Measurements from ENCODE around the gene OSTM1. TPM values are rescaled to one million over a fixed set of nuclear protein-coding genes. Genes with fewer than 3 reads are reported as not detected.

OSTM1 gene
- total RNA-seq, 1 experiment from 2014 or later = 20.9 TPM

- no peak overlapping the region for H3K4me2 ChIP-seq (ENCODE audit: insufficient read depth, insufficient read length, low read length)
- no peaks in the 10 kb centered on the region for H3K23me2 ChIP-seq (ENCODE audit: insufficient read length, low read depth, low read length, poor library complexity, severe bottlenecking)
- Mint-ChIP-seq H3K27ac (no peak overlapping the region), H3K27me3 (ENCODE audit: low read depth) (peaks cover 2% of the 10 kb centered on the region; the same call in 1 of the 2 replicates), H3K36me3 (ENCODE audit: insufficient read depth in 1 of 3, low read depth in 3 of 3) (peaks cover 5 to 6% (median 6%) of the 10 kb centered on the region in 3 experiments; a peak in 5 of 7 replicates), H3K4me3 (no peak overlapping the region), H3K9me3 (peaks cover 0 to 2% of the 10 kb centered on the region in 2 experiments; a peak in 1 of 5 replicates), H3K4me1 (peaks cover 9 to 11% of the 10 kb centered on the region in 2 experiments; a peak in 3 of 4 replicates)
- TF ChIP-seq CTCF (conservative IDR thresholded peaks at IDR 0.05) = no peak
- H2BK20ac ChIP-seq (ENCODE audit: low read depth, low read length, poor library complexity, severe bottlenecking) = no peak overlapping the region
- no peak overlapping the region for H2BK12ac ChIP-seq (ENCODE audit: insufficient read length, low read depth, low read length)
- H2AK5ac ChIP-seq (ENCODE audit: insufficient read length, low read length) = no peak overlapping the region
- DNase-seq = no peak
- no peak overlapping the region for H2AFZ ChIP-seq (ENCODE audit: low read length)
- H4K8ac ChIP-seq (replicated peaks; ENCODE audit: insufficient read length, low read depth, low read length) = no peak overlapping the region
- no peaks in the 10 kb centered on the region for H3K4me1 ChIP-seq (ENCODE audit: insufficient read depth, low read length)
- no peak overlapping the region for H3K9ac ChIP-seq (ENCODE audit: extremely low read depth, insufficient read length, low read length)
- no peaks in the 10 kb centered on the region for H3K27me3 ChIP-seq (ENCODE audit: insufficient read depth, low read length)
- H3K23ac ChIP-seq (ENCODE audit: insufficient read length, low read depth, low read length) = no peak overlapping the region
- no peak overlapping the region for H2BK120ac ChIP-seq (ENCODE audit: low read depth, low read length, poor library complexity, severe bottlenecking)
- H4K20me1 ChIP-seq (ENCODE audit: control insufficient read depth, insufficient read depth, insufficient read length) = no peaks in the 10 kb centered on the region
- no peaks in the 10 kb centered on the region for H3K79me2 ChIP-seq (ENCODE audit: insufficient read depth, low read length)
- H3K56ac ChIP-seq (ENCODE audit: insufficient read length, low read depth, low read length) = no peak overlapping the region
- H4K5ac ChIP-seq (ENCODE audit: insufficient read length, low read depth, low read length) = no peak overlapping the region
- H3K18ac ChIP-seq (ENCODE audit: insufficient read length, low read depth, low read length) = no peak overlapping the region
- H3K14ac ChIP-seq (ENCODE audit: insufficient read depth, low read length) = no peak overlapping the region
- H4K91ac ChIP-seq (ENCODE audit: insufficient read length, low read depth, low read length) = no peak overlapping the region
- H2BK15ac ChIP-seq (ENCODE audit: low read depth, low read length) = no peak overlapping the region
- H3K4ac ChIP-seq (ENCODE audit: low read depth, low read length) = no peak overlapping the region
- no peak overlapping the region for H3K27ac ChIP-seq (ENCODE audit: insufficient read length, low read depth, low read length)
- no peaks in the 10 kb centered on the region for H3K79me1 ChIP-seq (ENCODE audit: insufficient read depth, low read depth, low read length, poor library complexity, severe bottlenecking)
- H3T11ph ChIP-seq (ENCODE audit: low read length) = no peak overlapping the region
- no CpG with 5 or more reads among the region's 10 CpGs for WGBS (ENCODE audit: extremely low coverage, insufficient read length, low lambda C conversion rate)
- no peak overlapping the region for H2BK5ac ChIP-seq (ENCODE audit: insufficient read length, low read length)
- no peaks in the 10 kb centered on the region for H3K9me3 ChIP-seq (ENCODE audit: control insufficient read depth, low read depth, low read length)
Observed at GRCh38 chr6:108031968-108032367, 42.6 kb downstream of the OSTM1 start.

All from H9 (cell line).